ENCODE measurements around the gene RPL38.

DNA sequence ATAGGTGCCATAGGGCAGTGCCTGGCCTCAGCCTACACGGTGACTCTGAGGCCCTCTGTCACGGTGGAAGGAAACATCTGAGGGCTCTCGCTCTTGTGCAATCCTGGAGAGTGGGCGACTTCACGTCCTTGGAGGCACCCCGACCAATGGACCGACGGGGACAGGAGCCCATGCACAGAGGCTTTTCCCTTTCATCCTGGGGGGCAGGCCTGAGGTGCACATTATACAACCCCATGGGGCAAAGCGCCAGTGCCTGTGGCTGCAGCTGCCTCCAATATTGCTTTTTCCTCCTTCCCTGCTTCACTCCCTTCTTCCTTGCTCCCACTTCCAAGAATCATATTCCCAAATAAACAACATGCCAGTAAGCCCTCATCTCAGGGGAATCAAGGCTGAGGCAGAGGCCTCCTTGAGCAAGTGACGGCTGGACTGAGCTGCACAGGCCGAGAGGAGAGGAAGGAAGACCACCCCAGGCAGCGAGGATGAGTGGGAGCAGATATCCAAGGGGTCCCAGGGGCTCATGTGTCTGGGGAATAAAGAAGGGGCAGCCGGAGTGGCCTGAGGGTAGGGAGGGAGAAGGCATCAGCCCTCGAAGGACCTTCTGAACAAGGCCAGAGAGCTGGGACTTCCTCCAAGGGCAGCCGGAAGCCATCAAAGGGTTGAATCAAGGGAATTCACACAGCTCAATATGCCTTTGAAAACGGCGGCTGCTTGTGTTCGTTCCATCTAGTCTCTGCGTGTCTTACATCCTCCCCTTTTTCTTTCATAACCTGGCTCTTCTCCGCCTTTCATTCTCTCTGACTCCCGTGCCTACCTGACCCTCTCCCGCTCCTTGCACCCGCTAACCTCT lies 42.6 kb upstream of the RPL38 start:
- TF ChIP-seq POLR2AphosphoS5 (IDR thresholded peaks at IDR 0.05; ENCODE audit: low read depth) (no peak), EZH2 (IDR thresholded peaks at IDR 0.05; ENCODE audit: low read depth, unreplicated experiment) (no peak), CTCF (conservative IDR thresholded peaks at IDR 0.05; ENCODE audit: low read depth in 2 of 2) (no peak)

All from GM23338 (cell line).